Stimulated activated CD8-positive, alpha-beta memory T cell treated with anti-CD3 and anti-CD28 coated beads, Interleukin-4, amount 100 ng/mL, for 1 hour (primary cell): ENCODE data around the gene GDF10.

Experiments used
- DNase-seq, 2 donors: peaks; one replicate each; pipeline ENCODE4 v3.0.0-alpha.2; 2020; ENCODE audit warnings: low read depth in 2 of 2, low spot score in 1 of 2

GDF10 gene

GRCh38 chr10:47291682-47292081, 8.3 kb upstream of the GDF10 start:
- no peak for DNase-seq

GRCh38 chr10:47294057-47294456, 5.9 kb upstream of the GDF10 start:
- DNase-seq: no peak

GRCh38 chr10:47294501-47294900, 5.5 kb upstream of the GDF10 start:
- DNase-seq: no peak

GRCh38 chr10:47295411-47295810, 4.6 kb upstream of the GDF10 start:
- no peak for DNase-seq

GRCh38 chr10:47296156-47296894, 3.7 kb upstream of the GDF10 start:
- no peak for DNase-seq

- DNase-seq: no peak
Observed at GRCh38 chr10:47296941-47297340, 3.1 kb upstream of the GDF10 start.

GRCh38 chr10:47297866-47298540, 2.0 kb upstream of the GDF10 start:
- no peak for DNase-seq

- DNase-seq: no peak
Observed at GRCh38 chr10:47298715-47299114, 1.3 kb upstream of the GDF10 start.

- no peak for DNase-seq
Observed at GRCh38 chr10:47300429-47300931, 483 bp downstream of the GDF10 start.

GRCh38 chr10:47301833-47302232, 1.8 kb downstream of the GDF10 start:
- DNase-seq: no peak

GRCh38 chr10:47303105-47303504, 3.1 kb downstream of the GDF10 start:
- no peak for DNase-seq

GRCh38 chr10:47303866-47304265, 3.9 kb downstream of the GDF10 start:
- DNase-seq: no peak

GRCh38 chr10:47305566-47305965, 5.6 kb downstream of the GDF10 start:
- DNase-seq: no peak

- no peak for DNase-seq
Observed at GRCh38 chr10:47306387-47307210, 6.6 kb downstream of the GDF10 start.

GRCh38 chr10:47307381-47307780, 7.4 kb downstream of the GDF10 start:
- DNase-seq: no peak

- DNase-seq: no peak
Observed at GRCh38 chr10:47308775-47309174, 8.8 kb downstream of the GDF10 start.

- DNase-seq: no peak
Observed at GRCh38 chr10:47309408-47310089, 9.6 kb downstream of the GDF10 start.

- DNase-seq: no peak
Observed at GRCh38 chr10:47310090-47310505, 10.1 kb downstream of the GDF10 start.

GRCh38 chr10:47311193-47311931, 11.4 kb downstream of the GDF10 start:
- no peak for DNase-seq

GRCh38 chr10:47311932-47312662, 12.1 kb downstream of the GDF10 start:
- peak; percentile 54 to 68 for DNase-seq
